IMR-90 (cell line): ENCODE results near the gene MRTFA. TPM values are rescaled to one million over a fixed set of nuclear protein-coding genes. Genes with fewer than 3 reads are reported as not detected.

Source experiments
- ATAC-seq: fragments of 200-7000 bp; cut with Tn5 transposase; 2 replicates; pipeline ENCODE4 v1.9.1; 2020; ENCODE audit warnings: low read depth, mild to moderate bottlenecking, moderate library complexity
- BruUV-seq: library from RNA; stranded (reverse); fragments of 400-500 nt; replicated peaks from 2 replicates; lab custom pipeline; 2021; lab: Mats Ljungman, UMichigan
- CTCF ChIA-PET: fragments of 300-600 bp; formaldehyde crosslinking; extraction: SDS; loops from one replicate; lab custom pipeline; 2021; ENCODE audit warnings: antibody characterized with exemption; lab: Yijun Ruan, JAX
- POLR2A ChIA-PET: fragments of 300-600 bp; sonication (Branson Sonifier 250); formaldehyde crosslinking; loops from one replicate; lab custom pipeline; 2022; ENCODE audit warnings: antibody characterized with exemption; ENCODE audit not compliant: unreplicated experiment; lab: Charles Lee
- DNase-seq: peaks from one replicate; pipeline ENCODE4 v3.0.0; 2013
- H2AFZ ChIP-seq: replicated peaks from 2 replicates; pipeline ENCODE3; 2013; ENCODE audit warnings: low read length, mild to moderate bottlenecking; ENCODE audit not compliant: poor library complexity
- H2AK5ac ChIP-seq: 2 replicates; pipeline ENCODE4 v1.6.1; 2013; ENCODE audit warnings: low read depth, low read length, inconsistent platforms
- H2AK9ac ChIP-seq: replicated peaks from 2 replicates; pipeline ENCODE3; 2013; ENCODE audit warnings: mild to moderate bottlenecking, low read depth, low read length, moderate library complexity; ENCODE audit not compliant: poor library complexity
- H2BK120ac ChIP-seq: 2 replicates; pipeline ENCODE4 v1.6.1; 2013; ENCODE audit warnings: low read depth, low read length, inconsistent platforms
- H2BK15ac ChIP-seq: 3 replicates; pipeline ENCODE4 v1.6.1; 2013; ENCODE audit warnings: low read depth, low read length, inconsistent platforms
- H2BK20ac ChIP-seq: 2 replicates; pipeline ENCODE4 v1.6.1; 2013; ENCODE audit warnings: low read depth, mild to moderate bottlenecking, inconsistent platforms, low read length, moderate library complexity
- H2BK5ac ChIP-seq: 2 replicates; pipeline ENCODE4 v1.6.1; 2013; ENCODE audit warnings: mild to moderate bottlenecking, low read depth, low read length, inconsistent platforms; ENCODE audit not compliant: poor library complexity, severe bottlenecking
- H3K14ac ChIP-seq: replicated peaks from 2 replicates; pipeline ENCODE4 v1.6.1; 2013; ENCODE audit warnings: low read depth, low read length, inconsistent platforms
- H3K18ac ChIP-seq: 2 replicates; pipeline ENCODE4 v1.6.1; 2013; ENCODE audit warnings: low read depth, low read length, control low read depth
- H3K23ac ChIP-seq: 2 replicates; pipeline ENCODE4 v1.6.1; 2013; ENCODE audit warnings: low read depth, low read length, inconsistent platforms
- H3K27ac ChIP-seq: 2 replicates; pipeline ENCODE4 v1.5.1; 2013; ENCODE audit warnings: mild to moderate bottlenecking, control low read depth, low read length; ENCODE audit not compliant: insufficient read depth
- H3K27me3 ChIP-seq: 2 replicates; pipeline ENCODE4 v1.6.1; 2013; ENCODE audit warnings: low read length; ENCODE audit not compliant: control insufficient read depth, insufficient read depth
- H3K36me3 ChIP-seq: 2 replicates; pipeline ENCODE4 v1.6.1; 2013; ENCODE audit warnings: low read length, mixed read lengths; ENCODE audit not compliant: control insufficient read depth, insufficient read depth
- H3K4ac ChIP-seq: 2 replicates; pipeline ENCODE4 v1.6.1; 2013; ENCODE audit warnings: low read depth, low read length, inconsistent platforms
- H3K4me1 ChIP-seq: 2 replicates; pipeline ENCODE4 v1.6.1; 2013; ENCODE audit warnings: low read length, mixed read lengths; ENCODE audit not compliant: control insufficient read depth, insufficient read depth
- H3K4me2 ChIP-seq: 2 replicates; pipeline ENCODE4 v1.6.1; 2013; ENCODE audit warnings: low read depth, mild to moderate bottlenecking, control low read depth, low read length, moderate library complexity
- H3K4me3 ChIP-seq: 2 replicates; pipeline ENCODE4 v1.5.1; 2013; ENCODE audit warnings: low read depth, mild to moderate bottlenecking, control low read depth, low read length, moderate library complexity; ENCODE audit not compliant: insufficient read depth
- H3K56ac ChIP-seq: 2 replicates; pipeline ENCODE4 v1.6.1; 2013; ENCODE audit warnings: low read length, inconsistent platforms; ENCODE audit not compliant: insufficient read depth; ENCODE audit errors: extremely low read depth
- H3K79me1 ChIP-seq, 2 experiments: 2 replicates each; pipeline ENCODE4 v1.6.1; 2013; ENCODE audit warnings: low read length in 2 of 2, inconsistent platforms in 1 of 2, low read depth in 1 of 2
- H3K9ac ChIP-seq: 2 replicates; pipeline ENCODE4 v1.6.1; 2013; ENCODE audit warnings: low read depth, low read length, control low read depth
- H3K9me1 ChIP-seq: 2 replicates; pipeline ENCODE4 v1.6.1; 2013; ENCODE audit warnings: low read length, inconsistent platforms; ENCODE audit not compliant: insufficient read depth
- H3K9me3 ChIP-seq: 2 replicates; pipeline ENCODE4 v1.6.1; 2013; ENCODE audit warnings: low read length; ENCODE audit not compliant: control insufficient read depth, insufficient read depth
- H4K20me1 ChIP-seq: 2 replicates; pipeline ENCODE4 v1.6.1; 2013; ENCODE audit warnings: low read length, inconsistent platforms; ENCODE audit not compliant: insufficient read depth
- H4K5ac ChIP-seq: 2 replicates; pipeline ENCODE4 v1.6.1; 2013; ENCODE audit warnings: mild to moderate bottlenecking, low read depth, low read length, control low read depth
- H4K8ac ChIP-seq, 2 experiments: 2 replicates each; pipeline ENCODE4 v1.6.1; 2013; ENCODE audit warnings: low read depth in 2 of 2, low read length in 2 of 2, control low read depth in 1 of 2, inconsistent platforms in 1 of 2
- H4K91ac ChIP-seq: 2 replicates; pipeline ENCODE4 v1.6.1; 2013; ENCODE audit warnings: low read depth, low read length, inconsistent platforms; ENCODE audit not compliant: insufficient read depth
- BHLHE40 ChIP-seq: fragments of 150-350 bp; IDR thresholded peaks from 2 replicates; pipeline ENCODE4 v1.6.1; 2016; ENCODE audit warnings: mild to moderate bottlenecking, low read depth, low read length
- CEBPB ChIP-seq: IDR thresholded peaks from 2 replicates; pipeline ENCODE4 v1.6.1; 2012; ENCODE audit warnings: low read depth, low read length, improper control_type of control experiment
- CHD1 ChIP-seq: IDR thresholded peaks from 2 replicates; pipeline ENCODE4 v1.6.1; 2012; ENCODE audit warnings: low read depth, low read length, improper control_type of control experiment
- CTCF ChIP-seq: conservative IDR thresholded peaks from 2 replicates; pipeline ENCODE4 v1.5.1; 2012; ENCODE audit warnings: mild to moderate bottlenecking, low read depth, low read length, improper control_type of control experiment
- ELK1 ChIP-seq: fragments of 150-350 bp; IDR thresholded peaks from 2 replicates; pipeline ENCODE4 v1.6.1; 2016; ENCODE audit warnings: low read depth, mild to moderate bottlenecking, low read length, moderate library complexity, borderline replicate concordance
- FOS ChIP-seq: fragments of 150-350 bp; IDR thresholded peaks from 2 replicates; pipeline ENCODE4 v1.6.1; 2016; ENCODE audit warnings: low read depth, low read length
- MAFK ChIP-seq: IDR thresholded peaks from 2 replicates; pipeline ENCODE4 v1.6.1; 2012; ENCODE audit warnings: low read depth, low read length, improper control_type of control experiment
- MAZ ChIP-seq: IDR thresholded peaks from 2 replicates; pipeline ENCODE4 v1.6.1; 2012; ENCODE audit warnings: low read depth, mild to moderate bottlenecking, low read length, improper control_type of control experiment, moderate library complexity, borderline replicate concordance
- MXI1 ChIP-seq: IDR thresholded peaks from 2 replicates; pipeline ENCODE4 v1.6.1; 2012; ENCODE audit warnings: low read depth, mild to moderate bottlenecking, low read length, moderate library complexity, borderline replicate concordance
- NFE2L2 ChIP-seq: fragments of 150-350 bp; IDR thresholded peaks from 2 replicates; pipeline ENCODE4 v1.6.1; 2016; ENCODE audit warnings: low read depth, mild to moderate bottlenecking, low read length
- POLR2A ChIP-seq: IDR thresholded peaks from 2 replicates; pipeline ENCODE4 v1.6.1; 2012; ENCODE audit warnings: mild to moderate bottlenecking, low read depth, low read length
- RAD21 ChIP-seq: IDR thresholded peaks from 2 replicates; pipeline ENCODE4 v1.6.1; 2012; ENCODE audit warnings: low read length, improper control_type of control experiment
- RCOR1 ChIP-seq: IDR thresholded peaks from 2 replicates; pipeline ENCODE4 v1.6.1; 2012; ENCODE audit warnings: mild to moderate bottlenecking, low read length, improper control_type of control experiment; ENCODE audit not compliant: insufficient replicate concordance
- RFX5 ChIP-seq: IDR thresholded peaks from 2 replicates; pipeline ENCODE4 v1.8.0; 2012; ENCODE audit warnings: low read depth, mild to moderate bottlenecking, low read length, moderate library complexity
- SMC3 ChIP-seq: fragments of 150-350 bp; IDR thresholded peaks from 2 replicates; pipeline ENCODE4 v1.6.1; 2016; ENCODE audit warnings: low read depth, mild to moderate bottlenecking, antibody characterized with exemption, low read length, moderate library complexity
- USF2 ChIP-seq: fragments of 150-350 bp; IDR thresholded peaks from 2 replicates; pipeline ENCODE4 v1.6.1; 2017; ENCODE audit warnings: mild to moderate bottlenecking, antibody characterized with exemption, low read length, low read depth
- WGBS, 2 experiments: methylation state at CpG; one replicate each; pipeline versions ENCODE4 v1.1.5 to v1.1.7; 2013; ENCODE audit warnings: missing lambda C conversion rate in 2 of 2; ENCODE audit not compliant: insufficient read length in 1 of 2; ENCODE audit errors: extremely low coverage in 2 of 2; 5-methylcytosine and 5-hydroxymethylcytosine counted together
- dilution Hi-C: fragments of 300-500 bp; cut with HindIII; formaldehyde crosslinking; loops from one replicate; pipeline ENCODE4 v1.14.3; 2018; ENCODE audit warnings: low sequenced_read_pairs; ENCODE audit not compliant: unreplicated experiment
- in situ Hi-C: fragments of 300-500 bp; cut with MboI; formaldehyde crosslinking; loops from 3 replicates; pipeline ENCODE4 v1.14.3; 2019; ENCODE audit warnings: low sequenced_read_pairs, inconsistent platforms, mixed read lengths
- intact Hi-C: fragments of 100-400 bp; cut with micrococcal nuclease; formaldehyde crosslinking; loops from 2 replicates; pipeline ENCODE4 v1.10.0; 2022
- polyA plus RNA-seq, 3 experiments: library from polyadenylated mRNA; depleted of rRNA; stranded (reverse); fragments of >200 nt; gene quantifications; 2 replicates each; pipeline ENCODE4 v1.2.3, GENCODE V29; 2012; ENCODE audit warnings: low replicate concordance in 1 of 3
- total RNA-seq: library from RNA; depleted of rRNA; stranded (reverse); fragments of >200 nt; gene quantifications from 2 replicates; pipeline ENCODE4 v1.2.3, GENCODE V29; 2012

Gene MRTFA
- total and polyA plus RNA-seq, 2 of the 4 experiments (the other 2 are of a cell fraction): 12.5 to 17.2 TPM

GRCh38 chr22:40469181-40469580, 167.3 kb downstream of the MRTFA start:
- Histone ChIP-seq H3K9ac (no peak overlapping the region), H4K91ac (no peak overlapping the region), H2AFZ (no peak overlapping the region), H3K36me3 (peaks cover 3% of the 10 kb centered on the region; the same call in 1 of the 2 replicates), H3K4me2 (no peak overlapping the region), H3K4ac (no peak overlapping the region), H3K14ac (no peak overlapping the region), H3K23ac (no peak overlapping the region), H3K4me3 (no peak overlapping the region), H2AK5ac (no peak overlapping the region), H3K4me1 (no peaks in the 10 kb centered on the region; the same call in 1 of the 2 replicates), H3K27ac (no peak overlapping the region), H2BK15ac (no peak overlapping the region), H3K79me1 (peaks cover 47 to 68% of the 10 kb centered on the region in 2 experiments), H3K9me1 (peaks cover 7% of the 10 kb centered on the region), H3K9me3 (no peaks in the 10 kb centered on the region), H4K8ac (no peak overlapping the region), H3K27me3 (no peaks in the 10 kb centered on the region), H2BK5ac (no peak overlapping the region), H4K5ac (no peak overlapping the region), H2BK20ac (no peak overlapping the region), H2AK9ac (no peak overlapping the region), H3K56ac (no peak overlapping the region), H3K18ac (no peak overlapping the region), H2BK120ac (no peak overlapping the region), H4K20me1 (peaks cover 21% of the 10 kb centered on the region; the same call in 1 of the 2 replicates)
- ChIA-PET CTCF (no interaction called here), POLR2A (no interaction called here)
- intact Hi-C loops (no loop called here), dilution Hi-C loops (no loop called here), in situ Hi-C loops (no loop called here)
- DNase-seq (no peak), ATAC-seq (no peak)
- BruUV-seq: no TSS peak
- TF ChIP-seq RFX5 (no peak), RCOR1 (no peak), CHD1 (no peak), ELK1 (no peak), FOS (no peak), BHLHE40 (no peak), RAD21 (no peak), SMC3 (no peak), USF2 (no peak), MAZ (no peak), POLR2A (no peak), NFE2L2 (no peak), CEBPB (no peak), MXI1 (no peak), CTCF (no peak), MAFK (no peak)
- WGBS, 2 experiments: no CpG with 5 or more reads among the region's 5 CpGs
